ENCODE results near the gene RIMS1.
"Not testable (repeated sequence)": the region's sequence is repeated elsewhere in the genome, so short reads cannot be mapped to it uniquely, and the experiment has no call there.

RIMS1 gene

GRCh38 chr6:71977884-71978283 lies 91.5 kb downstream of the RIMS1 start:
- no peak for DNase-seq (ENCODE audit: low spot score)

- DNase-seq (ENCODE audit: low spot score): no peak
Observed at GRCh38 chr6:71979911-71980310, 93.6 kb downstream of the RIMS1 start.

- DNase-seq (ENCODE audit: low spot score): no peak
Observed at GRCh38 chr6:71982389-71982788, 96.0 kb downstream of the RIMS1 start.

- no peak for DNase-seq (ENCODE audit: low spot score)
Observed at GRCh38 chr6:71983131-71983530, 96.8 kb downstream of the RIMS1 start.

DNA sequence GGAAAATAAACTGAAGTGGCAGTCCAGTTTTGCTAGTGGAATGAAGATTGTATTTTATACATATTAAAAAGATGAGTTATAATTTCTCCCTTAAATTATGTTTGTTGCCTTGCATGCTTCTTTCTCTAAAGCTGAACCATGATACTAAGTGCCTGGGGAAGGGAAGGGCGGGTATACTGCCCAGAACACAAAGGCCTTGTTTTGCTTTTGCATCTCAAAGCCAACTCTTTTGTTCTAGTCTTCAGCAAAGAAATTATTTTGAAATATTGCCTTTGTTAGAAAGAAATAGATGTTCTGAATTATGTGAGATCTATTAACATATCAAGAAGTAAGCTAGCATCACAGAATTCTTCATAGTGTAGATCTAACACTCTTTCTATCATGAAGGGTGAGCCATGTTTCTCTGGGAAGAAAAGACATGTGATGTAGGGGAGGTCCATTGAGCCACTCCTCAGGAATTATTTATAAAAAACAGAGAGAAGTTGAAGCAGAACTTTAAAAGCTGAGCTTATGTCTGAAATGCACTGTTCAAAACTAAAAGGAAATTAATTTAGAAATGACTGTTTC lies 108.4 kb downstream of the RIMS1 start:
- DNase-seq (ENCODE audit: low spot score): no peak

- DNase-seq (ENCODE audit: low spot score): no peak
Observed at GRCh38 chr6:71997341-71997740, 111.0 kb downstream of the RIMS1 start.

- DNase-seq (ENCODE audit: low spot score): no peak
Observed at GRCh38 chr6:72002415-72002814, 116.1 kb downstream of the RIMS1 start.

DNA sequence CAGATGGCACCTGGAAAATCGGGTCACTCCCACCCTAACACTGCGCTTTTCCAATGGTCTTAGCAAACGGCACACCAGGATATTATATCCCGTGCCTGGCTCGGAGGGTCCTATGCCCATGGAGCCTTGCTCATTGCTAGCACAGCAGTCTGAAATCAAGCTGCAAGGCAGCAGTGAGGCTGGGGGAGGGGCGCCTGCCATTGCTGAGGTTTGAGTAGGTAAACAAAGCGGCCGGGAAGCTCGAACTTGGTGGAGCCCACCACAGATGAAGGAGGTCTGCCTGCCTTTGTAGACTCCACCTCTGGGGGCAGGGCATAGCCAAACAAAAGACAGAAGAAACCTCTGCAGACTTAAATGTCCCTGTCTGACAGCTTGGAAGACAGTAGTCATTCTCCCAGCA lies 120.2 kb downstream of the RIMS1 start:
- not testable (repeated sequence) for DNase-seq (ENCODE audit: low spot score)

DNA sequence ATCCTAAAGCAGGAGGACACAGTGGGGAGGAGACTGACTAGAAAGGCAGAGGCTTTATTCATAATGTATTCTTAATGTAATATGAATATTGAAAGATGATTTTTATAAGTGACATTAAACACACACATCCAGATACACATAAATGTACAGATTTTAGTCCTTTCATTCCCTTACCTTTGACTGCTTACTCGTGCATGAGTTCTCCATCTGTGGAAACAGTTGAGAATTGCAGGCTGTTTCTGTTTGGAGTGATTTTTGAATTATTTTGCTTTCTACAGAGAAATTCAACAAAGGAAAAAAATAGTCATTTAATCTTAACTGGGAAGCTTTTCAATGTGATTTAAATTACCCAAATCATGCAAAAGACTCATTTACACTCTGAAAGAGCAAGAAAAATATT lies 136.5 kb downstream of the RIMS1 start:
- no peak for DNase-seq (ENCODE audit: low spot score)

- DNase-seq (ENCODE audit: low spot score): no peak
Observed at GRCh38 chr6:72031471-72031870, 145.1 kb downstream of the RIMS1 start.

DNA sequence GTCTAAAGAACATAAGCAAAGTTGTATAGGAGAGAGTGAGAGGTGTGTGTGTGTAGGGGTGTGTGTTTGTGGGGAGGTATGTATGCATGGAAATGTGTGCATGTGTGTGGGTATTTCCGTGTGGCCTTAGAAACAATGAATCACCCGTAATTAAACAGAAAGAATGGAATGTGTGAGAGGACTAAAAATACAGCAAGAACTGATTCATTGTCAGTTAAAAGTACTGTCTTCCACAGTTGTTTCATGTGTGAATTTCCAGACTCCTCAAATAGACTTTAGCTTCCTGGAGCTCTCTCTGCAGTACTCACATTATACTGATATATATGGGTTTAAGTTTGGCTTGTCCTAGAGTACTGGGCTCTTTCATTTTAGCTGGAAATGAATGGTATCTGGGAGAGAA lies 145.7 kb downstream of the RIMS1 start:
- DNase-seq (ENCODE audit: low spot score): no peak

DNA sequence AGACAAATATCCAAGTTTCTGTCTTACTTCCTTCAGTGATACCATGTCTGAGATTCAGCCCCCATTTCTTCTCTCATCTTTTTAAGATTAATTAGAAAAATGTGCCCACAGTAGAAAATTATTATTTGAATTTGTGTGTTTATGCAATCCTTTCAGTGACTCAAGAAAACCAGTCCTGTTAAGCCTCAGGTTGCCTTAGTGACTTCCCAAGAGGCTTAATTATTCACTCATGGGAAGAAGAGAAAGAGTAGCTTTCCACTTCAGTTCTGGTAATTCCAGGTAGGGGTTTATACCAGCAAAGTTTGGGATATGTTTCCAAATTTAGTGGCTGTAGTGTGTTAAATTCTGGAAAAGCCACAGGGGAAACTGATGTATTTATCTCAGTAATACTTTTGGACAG lies 149.1 kb downstream of the RIMS1 start:
- DNase-seq (ENCODE audit: low spot score): no peak

DNA sequence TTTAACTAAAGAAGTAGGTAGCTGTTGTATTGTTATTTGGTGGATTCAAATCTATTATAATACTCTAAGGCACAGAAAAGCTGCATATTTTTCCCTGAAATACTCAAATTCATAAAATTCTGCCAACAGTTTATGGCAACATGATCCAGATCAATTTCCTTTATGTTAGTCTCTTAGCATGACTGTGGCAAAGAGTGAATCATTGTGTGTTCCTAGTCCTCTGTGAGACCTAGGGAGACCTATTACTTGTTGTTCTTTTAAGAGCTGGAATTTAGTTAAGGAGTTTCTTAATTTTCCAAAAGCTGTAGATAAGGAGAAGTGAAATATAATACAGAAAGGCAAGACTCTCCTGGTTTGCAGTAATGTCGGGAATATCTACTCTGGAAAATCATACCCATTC lies 149.6 kb downstream of the RIMS1 start:
- DNase-seq (ENCODE audit: low spot score): no peak

- peak; percentile 51 for DNase-seq (ENCODE audit: low spot score)
Observed at GRCh38 chr6:72037006-72037405, 150.7 kb downstream of the RIMS1 start.

DNA sequence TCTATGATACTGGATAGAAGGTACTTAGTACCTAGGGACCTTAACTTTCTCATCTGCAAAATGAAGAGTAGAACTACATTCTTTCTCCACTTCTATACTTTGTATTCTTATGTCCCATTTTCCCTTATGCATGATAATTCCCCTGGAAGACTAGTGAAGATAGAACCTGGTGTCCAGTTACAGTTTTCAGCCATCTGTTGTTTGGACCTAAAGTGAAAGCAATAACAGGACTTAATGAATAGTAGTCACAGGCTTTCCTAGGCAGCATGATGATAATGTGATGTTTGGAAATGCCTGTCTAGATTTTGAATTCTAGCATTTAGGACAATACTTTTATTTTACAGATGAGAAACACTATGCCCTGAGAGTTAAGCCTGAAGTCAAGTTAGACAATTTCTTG lies 153.8 kb downstream of the RIMS1 start:
- no peak for DNase-seq (ENCODE audit: low spot score)

GRCh38 chr6:72042088-72042487 lies 155.7 kb downstream of the RIMS1 start:
- DNase-seq (ENCODE audit: low spot score): no peak

- DNase-seq (ENCODE audit: low spot score): no peak
Observed at GRCh38 chr6:72048080-72048479, 161.7 kb downstream of the RIMS1 start.

- DNase-seq (ENCODE audit: low spot score): no peak
Observed at GRCh38 chr6:72049376-72049775, 163.0 kb downstream of the RIMS1 start.

GRCh38 chr6:72061286-72061685 lies 174.9 kb downstream of the RIMS1 start:
- no peak for DNase-seq (ENCODE audit: low spot score)

- DNase-seq (ENCODE audit: low spot score): no peak
Observed at GRCh38 chr6:72064399-72064975, 178.1 kb downstream of the RIMS1 start.

DNA sequence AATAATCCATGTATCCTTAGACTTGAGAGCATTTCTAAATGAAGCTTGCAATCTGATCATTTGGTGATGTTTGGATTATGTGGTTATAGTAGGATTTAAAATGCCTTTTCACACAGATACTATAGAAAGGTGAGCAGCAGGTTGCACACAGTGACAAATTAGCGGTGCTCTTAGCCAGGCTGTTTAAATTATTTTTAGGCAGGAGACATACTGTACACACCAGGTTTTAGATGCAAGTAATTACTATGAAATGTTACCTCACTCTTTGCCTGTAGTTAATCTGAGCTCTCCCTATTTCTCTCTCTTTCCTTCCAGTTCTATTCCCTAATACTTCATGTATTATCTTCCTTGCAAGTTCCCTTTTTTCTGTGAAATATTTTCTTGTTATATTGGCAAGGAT lies 191.7 kb downstream of the RIMS1 start:
- no peak for DNase-seq (ENCODE audit: low spot score)

- no peak for DNase-seq (ENCODE audit: low spot score)
Observed at GRCh38 chr6:72080260-72080941, 194.1 kb downstream of the RIMS1 start.

DNA sequence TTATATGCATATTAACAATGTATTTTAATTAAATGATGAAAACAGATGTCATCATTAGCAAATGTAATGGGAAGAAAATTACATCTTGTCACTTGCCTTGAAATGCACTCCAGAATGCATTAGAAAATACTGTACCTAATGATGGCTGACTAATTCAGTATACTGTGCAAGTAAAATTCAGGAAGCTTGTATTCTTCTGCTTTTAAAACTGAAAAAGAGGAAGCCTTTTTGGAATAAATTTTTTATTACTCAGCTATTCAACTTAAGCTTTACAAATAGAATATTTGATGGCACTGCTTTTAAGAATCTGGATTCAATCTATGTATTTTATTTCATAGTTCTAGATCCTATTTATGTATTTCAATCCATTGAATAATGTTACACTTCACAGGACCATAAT lies 195.5 kb downstream of the RIMS1 start:
- DNase-seq (ENCODE audit: low spot score): no peak

GRCh38 chr6:72083976-72084375 lies 197.6 kb downstream of the RIMS1 start:
- DNase-seq (ENCODE audit: low spot score): no peak
